GM12878 (cell line): ENCODE results near the gene CCL19. TPM values are rescaled to one million over a fixed set of nuclear protein-coding genes. Genes with fewer than 3 reads are reported as not detected.

Source experiments
- ATAC-seq: fragments of 200-7000 bp; cut with Tn5 transposase; 3 replicates; pipeline ENCODE4 v1.9.1; 2020; ENCODE audit warnings: mild to moderate bottlenecking, moderate library complexity
- BruUV-seq: library from RNA; stranded (reverse); fragments of 400-500 nt; replicated peaks from 2 replicates; lab custom pipeline; 2021; lab: Mats Ljungman, UMichigan
- CTCF ChIA-PET: fragments of 300-600 bp; sonication (Branson Sonifier 250); formaldehyde crosslinking; extraction: SDS; loops from one replicate; lab custom pipeline; 2021; ENCODE audit warnings: inconsistent platforms; lab: Yijun Ruan, JAX
- POLR2A ChIA-PET: fragments of 350-600 bp; formaldehyde crosslinking; extraction: SDS; loops from one replicate; lab custom pipeline; 2021; ENCODE audit warnings: inconsistent platforms; lab: Charles Lee
- RAD21 ChIA-PET: fragments of 300-600 bp; sonication (Branson Sonifier 250); formaldehyde crosslinking; loops from one replicate; lab custom pipeline; 2023; ENCODE audit warnings: antibody characterized with exemption; ENCODE audit not compliant: unreplicated experiment; lab: Charles Lee
- SMC1A ChIA-PET: fragments of 300-600 bp; sonication (Branson Sonifier 250); formaldehyde crosslinking; loops from one replicate; lab custom pipeline; 2023; ENCODE audit not compliant: unreplicated experiment, uncharacterized antibody; lab: Charles Lee
- DNase-seq: peaks from one replicate; pipeline ENCODE4 v3.0.0-alpha.2; 2011; ENCODE audit warnings: low read depth, low spot score
- FAIRE-seq: peaks from 3 replicates; lab custom pipeline; 2011; peaks lifted over from hg19 to GRCh38; lab: Jason Lieb, UNC
- H2AFZ ChIP-seq: 2 replicates; pipeline ENCODE4 v1.6.0; 2011; ENCODE audit warnings: low read depth, low read length, control low read depth; ENCODE audit not compliant: control insufficient read depth
- H3K27ac ChIP-seq: 2 replicates; pipeline ENCODE4 v1.5.1; 2011; ENCODE audit warnings: control low read depth; ENCODE audit not compliant: control insufficient read depth, insufficient read depth
- H3K27me3 ChIP-seq, 2 experiments: replicated peaks in 1 of 2; 2 replicates each; pipeline versions ENCODE4 v1.6.0 to v1.6.1; 2011; ENCODE audit warnings: low read length in 1 of 2; ENCODE audit not compliant: control insufficient read depth in 2 of 2, insufficient read depth in 2 of 2
- H3K36me3 ChIP-seq, 2 experiments: 2 replicates each; pipeline ENCODE4 v1.5.1; 2011; ENCODE audit warnings: low read length in 1 of 2; ENCODE audit not compliant: control insufficient read depth in 2 of 2, insufficient read depth in 2 of 2
- H3K4me1 ChIP-seq: 2 replicates; pipeline ENCODE4 v1.6.1; 2011; ENCODE audit warnings: mild to moderate bottlenecking, low read length, moderate library complexity, mixed read lengths; ENCODE audit not compliant: control insufficient read depth, insufficient read depth
- H3K4me2 ChIP-seq: 2 replicates; pipeline ENCODE4 v1.6.0; 2011; ENCODE audit warnings: control low read depth; ENCODE audit not compliant: control insufficient read depth, insufficient read depth
- H3K4me3 ChIP-seq: fragments of 200-600 bp; sonication (generic); 2 replicates; pipeline ENCODE4 v1.5.1; 2016
- H3K79me2 ChIP-seq: 2 replicates; pipeline ENCODE4 v1.6.0; 2011; ENCODE audit warnings: low read length; ENCODE audit not compliant: control insufficient read depth, insufficient read depth
- H3K9ac ChIP-seq: 2 replicates; pipeline ENCODE4 v1.8.0; 2011; ENCODE audit warnings: low read length, control low read depth, mixed read lengths; ENCODE audit not compliant: control insufficient read depth, insufficient read depth
- H3K9me3 ChIP-seq: replicated peaks from 3 replicates; pipeline ENCODE4 v1.5.1; 2011; ENCODE audit warnings: mild to moderate bottlenecking, low read length; ENCODE audit not compliant: control insufficient read depth, insufficient read depth
- H4K20me1 ChIP-seq: 2 replicates; pipeline ENCODE4 v1.6.0; 2011; ENCODE audit not compliant: control insufficient read depth, insufficient read depth
- ATF2 ChIP-seq: IDR thresholded peaks from 2 replicates; pipeline ENCODE4 v1.6.1; 2012; ENCODE audit warnings: low read length, inconsistent platforms
- BHLHE40 ChIP-seq, 2 experiments: fragments of 450-650 bp in 1 of 2; IDR thresholded peaks; 2 replicates each; pipeline ENCODE4 v1.6.1; 2011 to 2017; ENCODE audit warnings: low read depth in 2 of 2, borderline replicate concordance in 1 of 2, improper control_type of control experiment in 1 of 2, low read length in 1 of 2, mild to moderate bottlenecking in 1 of 2
- CTCF ChIP-seq, 3 experiments: IDR thresholded peaks in 2 of 3; conservative IDR thresholded peaks in 1 of 3; 2 replicates each; pipeline ENCODE4 v1.5.1; 2011; ENCODE audit warnings: low read depth in 3 of 3, low read length in 3 of 3, mild to moderate bottlenecking in 3 of 3, control low read depth in 2 of 3, moderate library complexity in 2 of 3, inconsistent platforms in 1 of 3, mixed read lengths in 1 of 3; ENCODE audit not compliant: control insufficient read depth in 2 of 3, insufficient read depth in 1 of 3; ENCODE audit errors: extremely low read depth in 1 of 3
- LARP7 ChIP-seq: fragments of 450-650 bp; IDR thresholded peaks from 2 replicates; pipeline ENCODE4 v1.6.1; 2017; ENCODE audit warnings: mild to moderate bottlenecking
- PAX8 ChIP-seq: fragments of 450-650 bp; IDR thresholded peaks from 2 replicates; pipeline ENCODE4 v1.6.1; 2017; ENCODE audit warnings: mild to moderate bottlenecking, moderate library complexity
- RAD21 ChIP-seq: IDR thresholded peaks from 2 replicates; pipeline ENCODE4 v1.6.1; 2011; ENCODE audit warnings: mild to moderate bottlenecking, low read depth, low read length, moderate library complexity; ENCODE audit not compliant: insufficient read depth
- SKIL ChIP-seq: fragments of 450-650 bp; IDR thresholded peaks from 2 replicates; pipeline ENCODE4 v1.6.1; 2017; ENCODE audit warnings: mild to moderate bottlenecking, low read depth, inconsistent platforms; ENCODE audit not compliant: poor library complexity, severe bottlenecking
- WGBS: methylation state at CpG from one replicate; pipeline ENCODE4 v1.1.6; 2016; ENCODE audit warnings: low lambda C conversion rate; ENCODE audit not compliant: insufficient replicate concordance, insufficient coverage; ENCODE audit errors: missing lambda C conversion rate; 5-methylcytosine and 5-hydroxymethylcytosine counted together
- in situ Hi-C: fragments of 300-500 bp; cut with MboI; formaldehyde crosslinking; loops from 9 replicates; pipeline ENCODE4 v1.14.3; 2018; ENCODE audit warnings: mixed read lengths
- intact Hi-C: fragments of 100-400 bp; cut with micrococcal nuclease; formaldehyde crosslinking; loops from one replicate; pipeline ENCODE4 v1.14.2; 2022; ENCODE audit not compliant: unreplicated experiment
- polyA plus RNA-seq, 11 experiments: library from polyadenylated mRNA; depleted of rRNA in 4 of 11; unstranded in 6 of 11; stranded (reverse) in 5 of 11; fragments of >200 nt; fragmentation: Nextera tagmentation in 4 of 11; fragmentation: Illumina TruSeq in 1 of 11; extraction: Ambion mirVana in 4 of 11; extraction: Trizol in 1 of 11; gene quantifications; 1 replicate in 1 of 11; 2 replicates in 10 of 11; pipeline versions ENCODE4 v1.2.1 to v1.2.3, GENCODE V29; 2011 to 2016; ENCODE audit warnings: inconsistent platforms in 2 of 11, missing spikeins in 2 of 11, low read depth in 1 of 11
- total RNA-seq, 4 experiments: library from RNA; depleted of rRNA in 3 of 4; stranded (reverse); fragments of >200 nt in 3 of 4; fragmentation: Illumina TruSeq in 1 of 4; extraction: Trizol in 1 of 4; gene quantifications; 2 replicates each; pipeline versions ENCODE4 v1.2.1 to v1.2.3, GENCODE V29; 2013 to 2021

CCL19 gene
- total and polyA plus RNA-seq, 10 of the 15 experiments (the other 5 are each of a cell fraction or from before 2014, with no cell fraction given): 0.42 to 0.69 TPM; not detected in 8

GRCh38 chr9:34701769-34702736 is 11.0 kb upstream of the CCL19 start (continued):
- TF ChIP-seq SKIL (no peak), ATF2 (no peak), LARP7 (no peak)
- TF ChIP-seq, all 136 proteins: peak for 10

GRCh38 chr9:34701023-34701768 is 10.1 kb upstream of the CCL19 start:
- no peak for FAIRE-seq
- in situ Hi-C loops: no loop called here
- Histone ChIP-seq H3K36me3 (no peaks in the 10 kb centered on the region), H3K9me3 (no peaks in the 10 kb centered on the region), H3K4me2 (peak overlapping the region; percentile 60), H3K4me3 (no peak overlapping the region), H2AFZ (no peak overlapping the region; the same call in 1 of the 2 replicates), H3K27me3 (peaks cover 0 to 15% of the 10 kb centered on the region in 2 experiments; a peak in 3 of 4 replicates)
- no TSS peak for BruUV-seq
- ATAC-seq: peak; percentile 90
- CTCF ChIA-PET: interaction anchor here (0.9 to 1.4 kb wide), 6 partner anchors 9 to 350 kb away, joined by 3 to 5 read pairs (median 3); partner anchors contain the start of gene CCL21
- DNase-seq: no peak
- 17% methylated on average over 45 of the region's 52 CpGs for WGBS
- RAD21 ChIA-PET: no interaction called here
- intact Hi-C loops: loop anchor here (2.0 kb wide), 1 partner anchor 86 kb away; no protein-coding TSS in a partner anchor
- TF ChIP-seq CTCF (IDR thresholded peaks at IDR 0.05 in 2 of 3, conservative IDR thresholded peaks at IDR 0.05 in 1 of 3; ENCODE audit: control insufficient read depth in 2 of 3, extremely low read depth in 1 of 3, insufficient read depth in 1 of 3, low read depth in 3 of 3, low read length in 3 of 3): peak; percentile 50 to 85 (median 52)
- peak; percentile 34; the same call in 1 of the 2 replicates for TF ChIP-seq RAD21
- TF ChIP-seq PAX8: no peak
- peak in 1 of 2 experiments; percentile 43; a peak in 1 of 4 replicates for TF ChIP-seq BHLHE40 (IDR thresholded peaks at IDR 0.05; ENCODE audit: borderline replicate concordance in 1 of 2, low read depth in 2 of 2, low read length in 1 of 2)
- TF ChIP-seq, all 136 proteins: peak for 3
- POLR2A ChIA-PET: interaction anchor here (0.7 kb wide), 1 partner anchor 606 kb away, joined by 5 read pairs; no protein-coding TSS in a partner anchor
- SMC1A ChIA-PET: interaction anchor here (1.7 kb wide), 1 partner anchor 63 kb away, joined by 6 read pairs; no protein-coding TSS in a partner anchor
- H4K20me1 ChIP-seq: no peaks in the 10 kb centered on the region
- no peaks in the 10 kb centered on the region for H3K79me2 ChIP-seq
- H3K4me1 ChIP-seq: no peaks in the 10 kb centered on the region
- no peak overlapping the region for H3K9ac ChIP-seq
- no peak overlapping the region for H3K27ac ChIP-seq
